ENCODE results near the gene RPAIN. TPM values are rescaled to one million over a fixed set of nuclear protein-coding genes. Genes with fewer than 3 reads are reported as not detected.
A peak's percentile ranks its signal among the peaks of the same experiment; 100 is the strongest.

The RPAIN gene, protein sequence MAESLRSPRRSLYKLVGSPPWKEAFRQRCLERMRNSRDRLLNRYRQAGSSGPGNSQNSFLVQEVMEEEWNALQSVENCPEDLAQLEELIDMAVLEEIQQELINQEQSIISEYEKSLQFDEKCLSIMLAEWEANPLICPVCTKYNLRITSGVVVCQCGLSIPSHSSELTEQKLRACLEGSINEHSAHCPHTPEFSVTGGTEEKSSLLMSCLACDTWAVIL
- total RNA-seq (10 to 100 TPM; 74.3 to 79.3 TPM), polyA plus RNA-seq (10 to 100 TPM; 26.8 to 36.1 (median 27.8) TPM), total RNA-seq (60.5 to 101 (median 81.3) reads per million in 6 experiments)

GRCh38 chr17:5419959-5420653, at the start of gene RPAIN:
RPAIN (plus strand) TSS chr17:5420182; CDS start chr17:5420211, 29 bp downstream.
- peaks cover 0 to 61% (median 10%) of the 10 kb centered on the region in 3 donors for H3K36me3 Mint-ChIP-seq
- peak within 1 kb of the TSS; percentile 92 to 100 (median 99) for H3K27ac Mint-ChIP-seq
- H3K9me3 Mint-ChIP-seq: no peaks in the 10 kb centered on the region
- DNase-seq (peak in 7 of 10 donors; percentile 69 to 90 (median 80)), ATAC-seq (peak; percentile 72 to 74)
- POLR2A ChIA-PET: interaction anchor here (1.0 to 2.4 kb wide), 9 partner anchors 12 to 480 kb away, joined by 3 to 19 read pairs (median 8); partner anchors contain the start of genes C1QBP, DERL2, DHX33 and MIS12
- peaks cover 10 to 62% (median 38%) of the 10 kb centered on the region in 4 donors for H3K4me1 Mint-ChIP-seq
- H3K27me3 Mint-ChIP-seq: no peaks in the 10 kb centered on the region
- peak within 1 kb of the TSS; percentile 90 to 100 (median 99) for H3K4me3 Mint-ChIP-seq

GRCh38 chr17:5370411-5370810, 49.6 kb upstream of the RPAIN start:
- Mint-ChIP-seq H3K36me3 (peaks cover 5 to 83% (median 20%) of the 10 kb centered on the region in 3 donors), H3K27me3 (no peaks in the 10 kb centered on the region), H3K4me1 (peaks cover 0 to 1% (median 0%) of the 10 kb centered on the region in 4 donors), H3K27ac (peak overlapping the region in 3 of 10 donors; percentile 16 to 38 (median 16)), H3K9me3 (no peaks in the 10 kb centered on the region), H3K4me3 (no peak overlapping the region)
- DNase-seq (no peak), ATAC-seq (no peak)
- POLR2A ChIA-PET: no interaction called here

GRCh38 chr17:5373112-5373511, 46.9 kb upstream of the RPAIN start:
- Mint-ChIP-seq H3K4me3 (no peak overlapping the region), H3K27ac (peak overlapping the region in 4 of 10 donors; percentile 4 to 47 (median 20)), H3K9me3 (no peaks in the 10 kb centered on the region), H3K4me1 (peaks cover 0 to 1% (median 0%) of the 10 kb centered on the region in 4 donors), H3K36me3 (peaks cover 5 to 88% (median 22%) of the 10 kb centered on the region in 3 donors), H3K27me3 (no peaks in the 10 kb centered on the region)
- ATAC-seq (no peak), DNase-seq (no peak)
- POLR2A ChIA-PET: no interaction called here

DNA sequence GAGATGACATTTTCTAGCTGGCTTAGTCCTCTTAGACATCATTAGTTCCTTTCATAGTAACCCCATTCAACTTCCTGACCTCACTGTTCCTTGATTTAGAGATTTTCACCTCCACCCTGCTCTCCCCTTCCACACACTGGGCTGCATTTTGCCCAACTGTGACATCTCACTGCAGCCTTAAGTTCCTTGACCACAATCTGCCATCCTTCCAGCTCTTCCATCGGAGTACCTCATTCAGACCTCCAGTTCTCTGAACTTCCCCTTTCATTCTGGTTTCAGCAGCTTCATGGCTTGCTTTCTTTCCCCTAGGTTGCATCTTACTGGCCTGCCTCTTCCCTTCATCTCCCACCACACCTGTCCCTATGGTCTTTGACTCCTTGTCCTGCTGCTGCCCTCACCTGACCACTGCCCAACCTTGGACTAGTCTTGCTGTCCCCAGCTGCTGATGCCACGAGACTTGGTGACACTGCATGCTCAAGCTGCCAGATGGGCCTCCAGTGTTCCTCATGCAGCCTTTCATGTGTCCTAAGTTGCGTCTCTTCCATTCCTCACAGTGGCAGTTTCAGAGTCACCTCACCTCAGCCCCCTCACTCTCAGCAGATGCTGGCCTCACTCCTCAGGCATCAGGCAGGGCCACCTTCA, 41.3 kb upstream of the RPAIN start:
- no peak overlapping the region for H3K4me3 Mint-ChIP-seq
- H3K9me3 Mint-ChIP-seq: no peaks in the 10 kb centered on the region
- H3K27me3 Mint-ChIP-seq: no peaks in the 10 kb centered on the region
- peaks cover 18 to 93% (median 19%) of the 10 kb centered on the region in 3 donors for H3K36me3 Mint-ChIP-seq
- H3K4me1 Mint-ChIP-seq: peaks cover 0 to 6% (median 1%) of the 10 kb centered on the region in 4 donors
- H3K27ac Mint-ChIP-seq: peak overlapping the region; percentile 49 to 88 (median 82)
- ATAC-seq (no peak), DNase-seq (no peak)
- POLR2A ChIA-PET: interaction anchor here (0.6 to 1.2 kb wide), 3 partner anchors 41 to 158 kb away, joined by 3 to 10 read pairs (median 3); partner anchors contain the start of gene NUP88

DNA sequence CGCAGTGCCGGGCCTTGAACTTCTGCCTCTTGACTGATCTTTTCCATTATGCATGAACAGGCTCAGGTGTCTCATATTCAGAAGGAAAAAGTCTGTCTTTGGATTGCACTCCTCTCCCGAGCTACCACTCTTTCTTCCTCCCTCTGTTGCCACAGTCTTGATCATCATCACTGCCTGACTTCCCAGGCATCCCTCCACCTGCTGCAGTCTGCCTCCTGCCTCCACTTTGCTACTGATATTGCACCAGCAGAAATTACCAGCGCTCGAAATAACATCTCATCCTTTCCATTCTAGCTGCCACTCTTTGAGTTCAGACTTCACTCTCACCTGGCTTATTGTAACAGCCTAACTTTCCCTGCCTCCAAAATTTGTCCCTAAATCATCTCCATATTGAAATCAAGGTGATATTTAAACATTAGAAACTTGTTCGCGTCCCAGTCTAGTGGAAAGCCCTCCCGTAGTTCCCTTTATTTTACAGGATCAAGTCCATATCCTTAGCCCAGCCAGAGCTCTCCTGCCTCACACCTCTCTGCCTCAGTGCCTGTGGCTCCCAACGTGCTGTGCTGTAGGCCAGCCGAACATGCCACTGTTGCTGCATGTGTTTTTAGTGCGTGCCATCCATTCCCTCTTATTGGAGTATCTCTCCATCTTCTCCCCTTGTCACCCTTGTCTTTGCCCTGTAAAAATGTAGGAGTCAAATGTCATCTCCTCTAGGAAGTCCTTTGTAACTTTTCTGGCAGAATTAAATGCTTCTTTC, 40.5 kb upstream of the RPAIN start:
- no peaks in the 10 kb centered on the region for H3K9me3 Mint-ChIP-seq
- no peak for ATAC-seq
- H3K27ac Mint-ChIP-seq: peak overlapping the region in 9 of 10 donors; percentile 49 to 88 (median 76)
- no peaks in the 10 kb centered on the region for H3K27me3 Mint-ChIP-seq
- DNase-seq: no peak
- H3K4me1 Mint-ChIP-seq: peaks cover 0 to 6% (median 1%) of the 10 kb centered on the region in 4 donors
- peak overlapping the region in 1 of 10 donors; percentile 30 for H3K4me3 Mint-ChIP-seq
- POLR2A ChIA-PET: interaction anchor here (0.6 to 1.1 kb wide), 2 partner anchors 17 to 70 kb away, joined by 3 read pairs; no protein-coding TSS in a partner anchor
- H3K36me3 Mint-ChIP-seq: peaks cover 16 to 95% (median 19%) of the 10 kb centered on the region in 3 donors

GRCh38 chr17:5380491-5381135, 39.4 kb upstream of the RPAIN start:
- H3K27me3 Mint-ChIP-seq: no peaks in the 10 kb centered on the region
- DNase-seq: no peak
- H3K4me3 Mint-ChIP-seq: no peak overlapping the region
- POLR2A ChIA-PET: interaction anchor here (0.6 to 1.5 kb wide), 3 partner anchors 9 to 48 kb away, joined by 3 to 4 read pairs (median 4); no protein-coding TSS in a partner anchor
- H3K36me3 Mint-ChIP-seq: peaks cover 16 to 94% (median 19%) of the 10 kb centered on the region in 3 donors
- no peaks in the 10 kb centered on the region for H3K9me3 Mint-ChIP-seq
- H3K4me1 Mint-ChIP-seq: peaks cover 0 to 6% (median 1%) of the 10 kb centered on the region in 4 donors
- ATAC-seq: no peak
- H3K27ac Mint-ChIP-seq: peak overlapping the region in 7 of 10 donors; percentile 18 to 86 (median 54)

DNA sequence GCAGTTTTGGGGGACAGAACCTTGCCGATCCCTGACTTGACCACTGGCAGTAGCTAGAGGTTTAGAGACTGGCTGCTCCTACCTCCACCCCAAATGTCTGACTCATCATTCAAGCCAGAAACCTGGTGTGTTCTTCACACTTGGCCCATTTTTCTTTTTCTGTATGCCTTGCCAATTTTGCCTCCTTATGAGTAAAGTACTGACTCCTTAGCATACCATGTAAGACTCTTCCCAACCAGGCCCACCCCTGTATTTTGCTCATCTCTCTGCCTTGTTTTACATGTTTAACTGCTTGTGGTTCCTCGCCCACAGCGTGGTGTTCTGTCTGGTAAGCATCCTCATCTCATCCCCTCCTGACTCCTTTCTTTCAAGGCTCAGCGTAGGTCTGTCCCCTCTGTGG, 38.4 kb upstream of the RPAIN start:
- no peak for ATAC-seq
- H3K36me3 Mint-ChIP-seq: peaks cover 16 to 96% (median 22%) of the 10 kb centered on the region in 3 donors
- no peaks in the 10 kb centered on the region for H3K9me3 Mint-ChIP-seq
- no peak overlapping the region for H3K4me3 Mint-ChIP-seq
- POLR2A ChIA-PET: interaction anchor here (0.6 to 1.5 kb wide), 4 partner anchors 10 to 133 kb away, joined by 3 to 4 read pairs (median 4); no protein-coding TSS in a partner anchor
- peak overlapping the region in 8 of 10 donors; percentile 5 to 86 (median 61) for H3K27ac Mint-ChIP-seq
- H3K27me3 Mint-ChIP-seq: no peaks in the 10 kb centered on the region
- DNase-seq: no peak
- peaks cover 0 to 6% (median 1%) of the 10 kb centered on the region in 4 donors for H3K4me1 Mint-ChIP-seq

GRCh38 chr17:5391678-5392077, 28.3 kb upstream of the RPAIN start:
- Mint-ChIP-seq H3K36me3 (peaks cover 17 to 96% (median 33%) of the 10 kb centered on the region in 3 donors), H3K27ac (peak overlapping the region in 3 of 10 donors; percentile 7 to 60 (median 32)), H3K9me3 (no peaks in the 10 kb centered on the region), H3K27me3 (no peaks in the 10 kb centered on the region), H3K4me3 (no peak overlapping the region), H3K4me1 (peaks cover 7 to 12% (median 11%) of the 10 kb centered on the region in 4 donors)
- POLR2A ChIA-PET: interaction anchor here (0.6 kb wide), 2 partner anchors 9 to 171 kb away, joined by 4 read pairs; no protein-coding TSS in a partner anchor
- DNase-seq (no peak), ATAC-seq (no peak)

DNA sequence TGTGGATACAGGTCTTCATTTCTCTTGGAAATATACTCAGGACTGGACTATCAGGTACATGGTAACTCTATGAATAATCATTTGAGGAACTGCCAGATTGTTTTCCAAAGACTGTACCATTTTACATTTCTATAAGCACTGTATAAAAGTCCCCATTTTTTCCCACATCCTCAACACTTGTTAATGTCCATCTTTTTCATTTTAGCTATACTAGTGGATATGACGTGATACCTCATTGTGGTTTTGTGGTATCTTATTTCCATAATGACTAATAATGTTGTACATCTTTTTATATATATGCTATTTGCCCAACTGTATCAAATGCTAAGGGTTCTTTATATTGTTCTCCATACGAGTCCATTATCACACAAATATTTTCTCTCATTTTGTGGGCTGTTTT, 23.4 kb upstream of the RPAIN start:
- no peaks in the 10 kb centered on the region for H3K27me3 Mint-ChIP-seq
- ATAC-seq (no peak), DNase-seq (no peak)
- peaks cover 0 to 6% (median 0%) of the 10 kb centered on the region in 4 donors for H3K4me1 Mint-ChIP-seq
- peak overlapping the region in 1 of 10 donors; percentile 20 for H3K27ac Mint-ChIP-seq
- POLR2A ChIA-PET: interaction anchor here (0.8 kb wide), 1 partner anchor 17 kb away, joined by 3 read pairs; no protein-coding TSS in a partner anchor
- no peak overlapping the region for H3K4me3 Mint-ChIP-seq
- H3K9me3 Mint-ChIP-seq: no peaks in the 10 kb centered on the region
- peaks cover 13 to 92% (median 27%) of the 10 kb centered on the region in 3 donors for H3K36me3 Mint-ChIP-seq

GRCh38 chr17:5399767-5400166, 20.2 kb upstream of the RPAIN start:
- POLR2A ChIA-PET: interaction anchor here (0.7 kb wide), 1 partner anchor 9 kb away, joined by 4 read pairs; no protein-coding TSS in a partner anchor
- Mint-ChIP-seq H3K4me1 (no peaks in the 10 kb centered on the region), H3K36me3 (peaks cover 0 to 61% (median 21%) of the 10 kb centered on the region in 3 donors), H3K9me3 (no peaks in the 10 kb centered on the region), H3K4me3 (no peak overlapping the region), H3K27ac (no peak overlapping the region), H3K27me3 (no peaks in the 10 kb centered on the region)
- DNase-seq (no peak), ATAC-seq (no peak)

DNA sequence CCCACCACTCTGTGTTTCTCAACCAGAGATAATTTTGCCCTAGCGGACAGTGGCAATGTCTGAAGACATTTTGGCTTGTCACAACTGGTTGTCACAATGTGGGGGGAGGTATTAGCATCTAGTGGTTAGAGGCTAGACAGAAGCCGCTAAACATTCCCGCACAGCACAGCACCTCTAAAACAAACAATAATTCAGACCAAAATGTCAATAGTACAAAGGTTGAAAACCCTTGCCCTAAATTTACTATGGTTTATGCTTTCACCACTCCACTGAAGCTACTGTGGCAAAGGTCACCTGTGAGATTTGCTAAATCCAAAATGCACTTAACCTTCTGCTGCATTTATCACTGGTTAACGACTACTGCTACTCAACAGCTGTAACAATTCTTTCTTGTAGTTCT, 14.6 kb upstream of the RPAIN start:
- H3K9me3 Mint-ChIP-seq: no peaks in the 10 kb centered on the region
- peaks cover 5 to 12% (median 8%) of the 10 kb centered on the region in 4 donors for H3K4me1 Mint-ChIP-seq
- peaks cover 0 to 18% (median 18%) of the 10 kb centered on the region in 3 donors for H3K36me3 Mint-ChIP-seq
- no peak for ATAC-seq
- H3K27ac Mint-ChIP-seq: peak overlapping the region in 2 of 10 donors; percentile 42 to 47
- H3K4me3 Mint-ChIP-seq: no peak overlapping the region
- no peak for DNase-seq
- POLR2A ChIA-PET: interaction anchor here (0.6 kb wide), 1 partner anchor 16 kb away, joined by 3 read pairs; no protein-coding TSS in a partner anchor
- no peaks in the 10 kb centered on the region for H3K27me3 Mint-ChIP-seq
